Neural progenitor cell (in vitro differentiated cells): ENCODE data around the gene ABTB2.

ENCODE experiments used
- EZH2 ChIP-seq: fragments of 200-600 bp; sonication (generic); IDR thresholded peaks from 2 replicates; pipeline ENCODE4 v1.6.1; 2017; ENCODE audit warnings: antibody characterized with exemption, mild to moderate bottlenecking, moderate library complexity
- TF ChIP-seq, protein P1 (sequence below): fragments of 200-600 bp; sonication (generic); IDR thresholded peaks from 2 replicates; pipeline ENCODE4 v1.5.1; 2017; ENCODE audit warnings: antibody characterized with exemption, mild to moderate bottlenecking

DNA sequence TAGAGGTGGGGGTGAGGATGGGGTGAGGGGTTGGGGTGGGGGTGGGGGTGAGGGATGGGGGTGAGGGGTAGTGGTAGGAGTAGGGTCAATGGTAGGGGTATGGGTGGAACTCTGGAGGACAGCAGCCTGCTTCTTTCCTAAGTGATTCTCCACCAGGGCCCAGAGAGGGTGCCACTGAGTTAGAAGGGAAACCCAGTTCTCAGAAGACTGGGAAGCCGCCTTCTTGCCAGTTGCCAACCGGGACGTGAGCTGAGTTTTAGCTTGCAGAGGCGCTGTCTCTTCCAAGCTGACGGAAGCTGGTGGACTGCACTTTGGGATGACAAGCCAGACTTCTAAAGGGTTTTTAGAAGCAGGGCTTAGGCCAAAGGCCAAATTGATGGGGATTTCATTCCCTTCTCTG, 148.0 kb downstream of the ABTB2 start:
- TF ChIP-seq EZH2 = no peak
- TF ChIP-seq, protein P1, sequence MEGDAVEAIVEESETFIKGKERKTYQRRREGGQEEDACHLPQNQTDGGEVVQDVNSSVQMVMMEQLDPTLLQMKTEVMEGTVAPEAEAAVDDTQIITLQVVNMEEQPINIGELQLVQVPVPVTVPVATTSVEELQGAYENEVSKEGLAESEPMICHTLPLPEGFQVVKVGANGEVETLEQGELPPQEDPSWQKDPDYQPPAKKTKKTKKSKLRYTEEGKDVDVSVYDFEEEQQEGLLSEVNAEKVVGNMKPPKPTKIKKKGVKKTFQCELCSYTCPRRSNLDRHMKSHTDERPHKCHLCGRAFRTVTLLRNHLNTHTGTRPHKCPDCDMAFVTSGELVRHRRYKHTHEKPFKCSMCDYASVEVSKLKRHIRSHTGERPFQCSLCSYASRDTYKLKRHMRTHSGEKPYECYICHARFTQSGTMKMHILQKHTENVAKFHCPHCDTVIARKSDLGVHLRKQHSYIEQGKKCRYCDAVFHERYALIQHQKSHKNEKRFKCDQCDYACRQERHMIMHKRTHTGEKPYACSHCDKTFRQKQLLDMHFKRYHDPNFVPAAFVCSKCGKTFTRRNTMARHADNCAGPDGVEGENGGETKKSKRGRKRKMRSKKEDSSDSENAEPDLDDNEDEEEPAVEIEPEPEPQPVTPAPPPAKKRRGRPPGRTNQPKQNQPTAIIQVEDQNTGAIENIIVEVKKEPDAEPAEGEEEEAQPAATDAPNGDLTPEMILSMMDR = no peak
